ENCODE results near the gene TCF7L1.
"Not testable (repeated sequence)": the region's sequence is repeated elsewhere in the genome, so short reads cannot be mapped to it uniquely, and the experiment has no call there.

The TCF7L1 gene

GRCh38 chr2:85288244-85288725 lies 155.1 kb downstream of the TCF7L1 start:
- DNase-seq = peak; percentile 53
- in situ Hi-C loops (cut with HindIII; ENCODE audit: low pct_ligation_motif_present, low pct_unique_long_range_greater_than_20kb, low sequenced_read_pairs) = no loop called here

- no peak for DNase-seq
- in situ Hi-C loops (cut with HindIII; ENCODE audit: low pct_ligation_motif_present, low pct_unique_long_range_greater_than_20kb, low sequenced_read_pairs) = no loop called here
Observed at GRCh38 chr2:85291425-85292023, 158.3 kb downstream of the TCF7L1 start.

- in situ Hi-C loops (cut with HindIII; ENCODE audit: low pct_ligation_motif_present, low pct_unique_long_range_greater_than_20kb, low sequenced_read_pairs) = no loop called here
Observed at GRCh38 chr2:85302121-85302520, 168.9 kb downstream of the TCF7L1 start.

GRCh38 chr2:85303780-85304531 lies 170.8 kb downstream of the TCF7L1 start:
- in situ Hi-C loops (cut with HindIII; ENCODE audit: low pct_ligation_motif_present, low pct_unique_long_range_greater_than_20kb, low sequenced_read_pairs) = no loop called here
- no peak for DNase-seq

More at GRCh38 chr2:85302121-85302520, 168.9 kb downstream of the TCF7L1 start:
- no peak for DNase-seq

- no peak for DNase-seq
- in situ Hi-C loops (cut with HindIII; ENCODE audit: low pct_ligation_motif_present, low pct_unique_long_range_greater_than_20kb, low sequenced_read_pairs) = no loop called here
Observed at GRCh38 chr2:85307527-85307897, 174.3 kb downstream of the TCF7L1 start.

- in situ Hi-C loops (cut with HindIII; ENCODE audit: low pct_ligation_motif_present, low pct_unique_long_range_greater_than_20kb, low sequenced_read_pairs) = no loop called here
- DNase-seq = peak; percentile 16
Observed at GRCh38 chr2:85308201-85308600, 175.0 kb downstream of the TCF7L1 start.

GRCh38 chr2:85308896-85309555 lies 175.8 kb downstream of the TCF7L1 start:
- DNase-seq = peak; percentile 99
- in situ Hi-C loops (cut with HindIII; ENCODE audit: low pct_ligation_motif_present, low pct_unique_long_range_greater_than_20kb, low sequenced_read_pairs) = no loop called here

- in situ Hi-C loops (cut with HindIII; ENCODE audit: low pct_ligation_motif_present, low pct_unique_long_range_greater_than_20kb, low sequenced_read_pairs) = no loop called here
- DNase-seq = peak; percentile 20
Observed at GRCh38 chr2:85309699-85310321, 176.6 kb downstream of the TCF7L1 start.

- in situ Hi-C loops (cut with HindIII; ENCODE audit: low pct_ligation_motif_present, low pct_unique_long_range_greater_than_20kb, low sequenced_read_pairs) = no loop called here
- peak; percentile 61 for DNase-seq
Observed at GRCh38 chr2:85310330-85310729, 177.1 kb downstream of the TCF7L1 start.

- DNase-seq = peak; percentile 68
- in situ Hi-C loops (cut with HindIII; ENCODE audit: low pct_ligation_motif_present, low pct_unique_long_range_greater_than_20kb, low sequenced_read_pairs) = no loop called here
Observed at GRCh38 chr2:85312404-85312803, 179.2 kb downstream of the TCF7L1 start.

GRCh38 chr2:85314884-85315242 lies 181.7 kb downstream of the TCF7L1 start:
- in situ Hi-C loops (cut with HindIII; ENCODE audit: low pct_ligation_motif_present, low pct_unique_long_range_greater_than_20kb, low sequenced_read_pairs) = no loop called here
- no peak for DNase-seq

GRCh38 chr2:85315921-85316320 lies 182.7 kb downstream of the TCF7L1 start:
- DNase-seq; in situ Hi-C loops (cut with HindIII; ENCODE audit: low pct_ligation_motif_present, low pct_unique_long_range_greater_than_20kb, low sequenced_read_pairs): not testable (repeated sequence)

- in situ Hi-C loops (cut with HindIII; ENCODE audit: low pct_ligation_motif_present, low pct_unique_long_range_greater_than_20kb, low sequenced_read_pairs) = no loop called here
- no peak for DNase-seq
Observed at GRCh38 chr2:85318222-85319074, 185.3 kb downstream of the TCF7L1 start.

GRCh38 chr2:85319796-85320195 lies 186.6 kb downstream of the TCF7L1 start:
- no peak for DNase-seq
- in situ Hi-C loops (cut with HindIII; ENCODE audit: low pct_ligation_motif_present, low pct_unique_long_range_greater_than_20kb, low sequenced_read_pairs) = no loop called here

- DNase-seq = no peak
- in situ Hi-C loops (cut with HindIII; ENCODE audit: low pct_ligation_motif_present, low pct_unique_long_range_greater_than_20kb, low sequenced_read_pairs) = no loop called here
Observed at GRCh38 chr2:85323351-85323987, 190.3 kb downstream of the TCF7L1 start.

- DNase-seq; in situ Hi-C loops (cut with HindIII; ENCODE audit: low pct_ligation_motif_present, low pct_unique_long_range_greater_than_20kb, low sequenced_read_pairs): not testable (repeated sequence)
Observed at GRCh38 chr2:85323988-85324367, 190.8 kb downstream of the TCF7L1 start.

- in situ Hi-C loops (cut with HindIII; ENCODE audit: low pct_ligation_motif_present, low pct_unique_long_range_greater_than_20kb, low sequenced_read_pairs) = no loop called here
- peak; percentile 26 for DNase-seq
Observed at GRCh38 chr2:85324639-85325465, 191.7 kb downstream of the TCF7L1 start.

Data from ACHN (cell line).